HG03280 (cell line): ENCODE results near the gene PTPRT.

Source experiments
- ATAC-seq: cut with Tn5 transposase; IDR thresholded peaks from one replicate; pipeline ENCODE4 v1.9.1; 2021; ENCODE audit warnings: mild to moderate bottlenecking, moderate library complexity; ENCODE audit not compliant: unreplicated experiment

The PTPRT gene

DNA sequence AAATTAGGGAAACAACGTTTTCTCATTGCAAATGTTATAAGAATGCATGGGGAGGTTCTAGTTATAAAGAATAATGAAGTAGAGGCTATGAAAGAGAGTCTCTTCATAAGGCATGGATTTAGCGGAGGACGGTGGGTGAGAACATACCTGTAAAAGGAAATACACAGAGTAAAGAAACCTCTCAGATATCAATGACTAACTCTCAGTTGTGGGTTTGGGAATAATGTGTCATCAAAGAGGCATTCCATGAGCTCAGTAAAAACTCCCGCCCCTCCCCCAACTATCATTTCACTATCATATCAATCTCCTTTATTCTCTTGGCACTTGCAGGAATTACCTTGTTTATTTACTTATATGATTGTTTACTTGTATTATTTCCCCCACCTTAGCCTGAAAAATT is 695.4 kb downstream of the PTPRT start:
- ATAC-seq: no peak

- ATAC-seq: no peak
Observed at GRCh38 chr20:42493001-42493400, 696.7 kb downstream of the PTPRT start.

- no peak for ATAC-seq
Observed at GRCh38 chr20:42492290-42492689, 697.4 kb downstream of the PTPRT start.

DNA sequence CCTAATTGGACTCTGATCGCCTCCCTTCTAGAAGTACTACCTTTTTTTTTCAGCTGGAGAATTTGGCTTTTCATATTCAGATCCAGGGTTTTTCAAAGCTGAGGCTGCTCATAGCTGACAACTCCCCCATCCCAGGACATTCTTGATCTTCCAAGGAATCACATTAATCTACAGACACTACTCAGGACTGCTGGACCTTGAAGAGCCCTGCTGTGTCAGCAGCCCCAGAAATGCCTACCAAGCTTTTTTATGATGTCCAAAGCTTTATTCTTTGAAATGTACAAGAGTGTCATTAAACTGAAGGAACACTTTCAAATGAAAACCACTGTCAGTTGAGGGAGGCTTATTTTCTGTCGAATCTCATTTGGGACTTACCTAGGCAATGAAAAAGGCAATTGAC is 704.1 kb downstream of the PTPRT start:
- ATAC-seq: no peak

GRCh38 chr20:42484790-42485375 is 704.8 kb downstream of the PTPRT start:
- no peak for ATAC-seq

- no peak for ATAC-seq
Observed at GRCh38 chr20:42484335-42484734, 705.4 kb downstream of the PTPRT start.

GRCh38 chr20:42483730-42484303 is 705.9 kb downstream of the PTPRT start:
- ATAC-seq: no peak

GRCh38 chr20:42482808-42483207 is 706.9 kb downstream of the PTPRT start:
- ATAC-seq: no peak

DNA sequence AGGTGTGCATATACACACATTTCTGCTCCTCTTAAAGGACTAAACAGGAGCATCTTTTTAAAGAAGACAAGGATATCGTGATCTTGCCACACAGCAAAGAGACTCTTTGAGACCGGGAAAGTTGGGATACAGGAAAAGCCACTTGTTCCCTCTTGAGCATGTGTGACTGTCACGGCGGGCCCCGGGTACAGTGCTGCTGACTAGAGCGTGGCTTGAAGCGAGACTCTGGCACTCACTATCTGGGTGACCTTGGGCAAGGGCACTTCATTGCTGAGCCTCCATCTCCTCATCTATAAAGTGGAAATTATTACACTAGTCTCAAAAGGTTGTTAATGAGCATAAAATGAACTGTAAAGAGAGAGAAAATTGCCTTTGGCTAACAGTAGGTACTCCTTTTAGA is 713.9 kb downstream of the PTPRT start:
- ATAC-seq: no peak

GRCh38 chr20:42474646-42475045 is 715.1 kb downstream of the PTPRT start:
- ATAC-seq: no peak

DNA sequence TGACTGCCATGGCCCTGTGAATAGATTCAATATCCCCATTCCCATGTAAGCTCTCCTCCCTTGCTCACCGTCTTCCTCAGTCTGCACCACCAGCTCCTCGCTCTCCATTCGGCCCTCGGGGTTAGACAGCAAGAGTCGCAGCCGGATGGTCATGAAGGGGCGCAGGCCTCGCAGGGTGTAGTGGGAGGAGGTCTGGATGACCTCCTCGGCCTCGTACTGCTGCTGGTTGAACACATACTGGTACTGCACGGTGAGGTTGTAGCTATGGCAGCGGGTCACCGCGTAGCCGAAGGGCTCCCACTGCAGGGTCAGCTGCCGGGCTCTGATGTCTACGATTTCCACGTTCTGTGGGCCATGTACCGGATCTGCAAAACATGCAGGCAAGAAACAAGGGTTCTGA is 717.5 kb downstream of the PTPRT start:
- ATAC-seq: no peak

DNA sequence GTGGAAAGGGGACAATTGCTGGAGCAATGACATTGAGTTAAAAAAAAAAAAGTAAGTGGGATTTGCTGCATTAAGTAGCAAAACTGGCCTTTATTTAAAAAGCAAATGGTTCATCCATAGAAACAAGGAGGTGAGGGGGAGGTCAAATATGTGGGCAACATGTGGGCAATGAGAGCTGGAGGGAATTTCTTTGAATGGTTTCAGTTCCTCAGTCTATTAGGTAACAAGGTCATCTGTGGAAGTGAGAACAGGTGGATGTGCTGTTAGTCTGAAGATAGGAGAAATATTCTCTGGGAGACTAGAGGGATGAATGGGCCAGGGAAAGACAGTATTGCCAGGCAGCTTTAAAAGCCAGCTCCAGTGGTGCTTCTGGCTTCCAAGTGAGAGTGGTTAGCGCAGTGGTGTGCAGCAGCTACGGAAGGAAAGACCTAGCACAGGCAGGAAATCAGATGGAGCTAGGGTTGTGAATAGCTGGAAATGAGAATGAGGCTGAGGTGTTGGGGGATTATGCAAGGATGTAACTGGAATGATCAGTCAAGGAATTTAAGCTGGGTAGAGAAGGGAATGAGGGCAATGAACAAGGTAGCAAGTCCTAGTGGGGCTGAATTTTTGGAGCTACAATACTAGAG is 727.6 kb downstream of the PTPRT start:
- ATAC-seq: no peak

- ATAC-seq: no peak
Observed at GRCh38 chr20:42461291-42461690, 728.4 kb downstream of the PTPRT start.

- ATAC-seq: no peak
Observed at GRCh38 chr20:42447270-42447669, 742.4 kb downstream of the PTPRT start.

DNA sequence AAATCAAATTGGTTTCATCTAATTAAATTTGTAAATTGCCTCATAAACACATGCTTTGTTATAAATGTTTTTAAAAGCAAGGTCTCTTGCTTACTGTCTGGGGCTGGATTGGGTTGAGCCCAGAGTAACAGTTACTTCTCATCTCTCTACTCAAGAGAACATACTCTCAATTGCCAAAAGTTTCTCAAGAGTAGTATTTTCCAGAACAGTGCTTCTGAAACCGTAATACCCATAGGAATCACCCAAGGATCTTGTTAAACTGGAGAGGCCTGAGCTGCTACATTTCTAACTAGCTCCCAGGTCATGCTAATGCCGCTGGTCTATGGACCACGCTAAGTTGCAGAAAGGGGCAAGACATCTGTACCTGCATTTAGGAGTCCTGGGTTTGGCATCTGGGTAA is 744.9 kb downstream of the PTPRT start:
- no peak for ATAC-seq

DNA sequence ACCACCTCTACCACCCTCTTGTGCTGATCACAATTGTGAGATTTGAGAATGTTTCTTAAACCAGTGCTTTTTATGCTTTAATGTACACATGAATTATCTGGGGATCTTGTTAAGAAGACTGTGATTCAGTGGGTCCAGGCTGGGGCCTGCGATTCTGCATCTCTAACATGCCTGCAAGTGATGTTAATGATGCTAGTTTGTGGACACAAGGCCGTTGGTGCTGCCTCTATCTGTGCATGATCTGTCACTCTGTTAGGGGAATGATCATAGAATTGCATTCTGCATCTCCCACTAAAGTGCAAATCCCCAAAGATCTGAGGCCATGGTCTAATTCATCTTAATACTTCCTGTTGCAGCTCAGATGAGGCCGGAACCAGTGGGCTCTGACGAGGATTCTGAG is 746.5 kb downstream of the PTPRT start:
- no peak for ATAC-seq

GRCh38 chr20:42442716-42443115 is 747.0 kb downstream of the PTPRT start:
- no peak for ATAC-seq

DNA sequence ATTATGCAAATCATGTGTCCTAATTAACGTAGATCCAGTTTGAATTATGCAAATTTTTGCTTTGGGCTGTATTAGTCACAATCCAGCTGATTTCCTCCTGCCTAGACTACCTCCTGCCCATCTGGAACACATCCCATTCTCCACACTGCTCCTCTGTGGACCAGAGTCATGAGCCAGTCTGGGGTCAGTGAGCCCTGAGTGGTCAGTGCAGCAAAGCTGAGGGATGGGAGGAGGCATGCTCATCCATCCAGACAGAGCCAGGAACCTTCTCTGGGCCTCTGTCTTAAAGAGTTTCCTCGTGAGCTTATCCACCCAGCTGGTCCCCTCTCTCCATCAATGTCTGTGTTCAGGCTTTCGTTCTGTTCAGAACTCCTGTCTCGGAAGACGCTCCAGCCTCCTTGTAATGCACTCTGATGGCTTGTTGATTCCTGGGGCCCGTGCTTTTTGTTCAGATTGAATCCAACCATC is 747.8 kb downstream of the PTPRT start:
- no peak for ATAC-seq

- no peak for ATAC-seq
Observed at GRCh38 chr20:42441196-42441863, 748.4 kb downstream of the PTPRT start.

- peak; percentile 70 for ATAC-seq
Observed at GRCh38 chr20:42435230-42435629, 754.5 kb downstream of the PTPRT start.

GRCh38 chr20:42432496-42433334 is 757.0 kb downstream of the PTPRT start:
- no peak for ATAC-seq
